Thyroid gland (tissue), 4 donors: ENCODE results near the gene CHODL. TPM values are rescaled to one million over a fixed set of nuclear protein-coding genes. Genes with fewer than 3 reads are reported as not detected.
A peak's percentile ranks its signal among the peaks of the same experiment; 100 is the strongest.

Experiments
- DNase-seq, 2 donors: peaks; one replicate each; pipeline ENCODE4 v3.0.0-alpha.2; 2019
- H3K27ac ChIP-seq, 3 donors: fragments of 200-600 bp; sonication (generic); 1 replicate in 2 of 3; 2 replicates in 1 of 3; pipeline ENCODE4 v1.5.1; 2016 to 2019; ENCODE audit warnings: mild to moderate bottlenecking in 1 of 3, moderate library complexity in 1 of 3
- H3K27me3 ChIP-seq: fragments of 200-600 bp; sonication (generic); one replicate; pipeline ENCODE4 v1.5.1; 2019
- H3K36me3 ChIP-seq, 2 donors: fragments of 200-600 bp; sonication (generic); one replicate each; pipeline ENCODE4 v1.5.1; 2016 to 2019
- H3K4me1 ChIP-seq, 2 donors: fragments of 200-600 bp; sonication (generic); one replicate each; pipeline ENCODE4 v1.5.1; 2017 to 2019
- H3K4me3 ChIP-seq, 3 donors: fragments of 200-600 bp; sonication (generic); replicated peaks in 1 of 3; 1 replicate in 2 of 3; 2 replicates in 1 of 3; pipeline ENCODE4 v1.5.1; 2016; ENCODE audit warnings: mild to moderate bottlenecking in 1 of 3
- H3K9me3 ChIP-seq: fragments of 200-600 bp; sonication (generic); one replicate; pipeline ENCODE4 v1.5.1; 2017
- POLR2A ChIP-seq, 2 donors: fragments of 450-650 bp; IDR thresholded peaks; one replicate each; pipeline ENCODE4 v1.6.1; 2017; ENCODE audit warnings: antibody characterized with exemption in 2 of 2, mild to moderate bottlenecking in 2 of 2, moderate library complexity in 1 of 2
- WGBS, 2 donors: methylation state at CpG; one replicate each; pipeline ENCODE4 v1.1.5; 2017; 5-methylcytosine and 5-hydroxymethylcytosine counted together
- intact Hi-C: fragments of 100-400 bp; cut with DNase I; formaldehyde crosslinking; loops from one replicate; pipeline ENCODE4 v1.15.1; 2023
- total RNA-seq, 4 donors: library from RNA; depleted of rRNA; stranded (reverse); fragments of >200 nt; gene quantifications; one replicate each; pipeline ENCODE4 v1.2.3, GENCODE V29; 2016
- TF ChIP-seq, protein P1 (sequence below), 6 experiments: fragments of 200-600 bp in 3 of 6; fragments of 450-650 bp in 3 of 6; sonication (generic) in 3 of 6; IDR thresholded peaks; one replicate each; pipeline ENCODE4 v1.5.1; 2016 to 2019; ENCODE audit warnings: antibody characterized with exemption in 6 of 6, mild to moderate bottlenecking in 2 of 6, inconsistent platforms in 1 of 6, moderate library complexity in 1 of 6

CHODL gene
- total RNA-seq, 4 donors from 2014 or later: 0.45 to 1.9 (median 1.4) TPM

DNA sequence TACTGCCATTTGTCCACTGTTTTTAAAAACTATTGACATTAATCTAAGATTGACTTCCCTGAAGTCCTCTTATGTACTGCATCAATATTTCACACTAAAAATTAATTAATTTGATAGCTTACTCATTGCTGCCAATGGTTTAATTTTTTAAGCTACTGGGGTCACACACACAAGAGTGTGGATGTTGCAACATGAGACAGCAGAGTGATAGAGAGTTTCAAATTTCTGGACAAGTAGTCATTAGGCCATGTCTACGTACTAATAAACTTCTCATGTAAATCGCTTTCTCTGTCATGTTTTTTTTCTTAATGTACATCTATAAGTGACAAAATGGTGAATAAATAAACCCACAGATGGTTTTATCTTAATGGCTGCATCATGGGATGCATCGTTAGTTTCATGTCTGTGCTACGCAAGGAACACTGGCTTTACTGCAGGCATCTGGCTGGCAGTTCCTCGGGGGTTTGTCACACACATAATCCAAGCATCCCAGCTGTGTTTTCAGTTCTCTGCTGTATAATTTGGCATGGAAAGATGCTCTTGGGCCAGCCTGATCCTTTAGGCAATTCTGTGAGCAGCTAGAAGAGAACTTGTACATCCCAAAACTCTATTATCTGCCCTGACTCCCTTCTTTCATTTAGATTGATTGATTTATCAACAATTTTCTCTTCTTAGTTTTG lies 16.4 kb upstream of the CHODL start:
- Histone ChIP-seq H3K36me3 (no peaks in the 10 kb centered on the region), H3K27ac (no peak overlapping the region), H3K27me3 (no peaks in the 10 kb centered on the region), H3K9me3 (no peaks in the 10 kb centered on the region), H3K4me3 (no peak overlapping the region), H3K4me1 (no peaks in the 10 kb centered on the region)
- DNase-seq: no peak
- intact Hi-C loops: no loop called here
- 78 to 83% methylated on average over 5 of the region's 5 CpGs for WGBS, 2 donors
- TF ChIP-seq, protein P1, sequence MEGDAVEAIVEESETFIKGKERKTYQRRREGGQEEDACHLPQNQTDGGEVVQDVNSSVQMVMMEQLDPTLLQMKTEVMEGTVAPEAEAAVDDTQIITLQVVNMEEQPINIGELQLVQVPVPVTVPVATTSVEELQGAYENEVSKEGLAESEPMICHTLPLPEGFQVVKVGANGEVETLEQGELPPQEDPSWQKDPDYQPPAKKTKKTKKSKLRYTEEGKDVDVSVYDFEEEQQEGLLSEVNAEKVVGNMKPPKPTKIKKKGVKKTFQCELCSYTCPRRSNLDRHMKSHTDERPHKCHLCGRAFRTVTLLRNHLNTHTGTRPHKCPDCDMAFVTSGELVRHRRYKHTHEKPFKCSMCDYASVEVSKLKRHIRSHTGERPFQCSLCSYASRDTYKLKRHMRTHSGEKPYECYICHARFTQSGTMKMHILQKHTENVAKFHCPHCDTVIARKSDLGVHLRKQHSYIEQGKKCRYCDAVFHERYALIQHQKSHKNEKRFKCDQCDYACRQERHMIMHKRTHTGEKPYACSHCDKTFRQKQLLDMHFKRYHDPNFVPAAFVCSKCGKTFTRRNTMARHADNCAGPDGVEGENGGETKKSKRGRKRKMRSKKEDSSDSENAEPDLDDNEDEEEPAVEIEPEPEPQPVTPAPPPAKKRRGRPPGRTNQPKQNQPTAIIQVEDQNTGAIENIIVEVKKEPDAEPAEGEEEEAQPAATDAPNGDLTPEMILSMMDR (IDR thresholded peaks at IDR 0.05): no peak
- no peak for TF ChIP-seq POLR2A (IDR thresholded peaks at IDR 0.05)

DNA sequence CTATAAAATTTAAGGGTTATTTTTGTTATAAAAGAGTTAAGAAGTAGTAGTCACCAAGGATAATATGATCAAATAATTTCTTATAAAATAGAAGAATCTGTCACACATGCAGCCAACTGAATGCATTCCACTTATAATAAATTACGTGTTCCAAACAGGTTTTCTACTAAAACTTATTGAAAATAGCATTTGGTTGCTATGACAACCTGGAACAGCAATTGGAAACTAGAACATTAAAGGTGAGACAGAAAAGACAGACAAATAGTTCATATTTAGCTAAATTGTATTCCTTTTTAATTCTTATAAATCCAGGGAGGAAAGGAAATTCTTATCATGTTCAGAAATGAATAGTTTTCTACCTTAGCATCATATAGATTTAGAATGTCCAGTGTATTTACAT lies 9.1 kb upstream of the CHODL start:
- TF ChIP-seq POLR2A (IDR thresholded peaks at IDR 0.05): no peak
- TF ChIP-seq, protein P1 (IDR thresholded peaks at IDR 0.05): no peak

GRCh38 chr21:18245464-18245967 lies 883 bp downstream of the CHODL start:
- H3K9me3 ChIP-seq: no peaks in the 10 kb centered on the region
- no peak for TF ChIP-seq POLR2A (IDR thresholded peaks at IDR 0.05)
- TF ChIP-seq, protein P1 (IDR thresholded peaks at IDR 0.05): no peak
- H3K4me3 ChIP-seq: peak overlapping the region in 1 of 3 donors; percentile 21
- WGBS, 2 donors: 9 to 10% methylated on average over 16 to 22 of the region's 22 CpGs
- no peaks in the 10 kb centered on the region for H3K36me3 ChIP-seq
- intact Hi-C loops: no loop called here
- H3K4me1 ChIP-seq: peaks cover 0 to 6% of the 10 kb centered on the region in 2 donors
- no peak for DNase-seq
- H3K27me3 ChIP-seq: no peaks in the 10 kb centered on the region
- no peak overlapping the region for H3K27ac ChIP-seq

More for the DNA sequence above, 9.1 kb upstream of the CHODL start:
- H3K4me3 ChIP-seq: no peak overlapping the region
- intact Hi-C loops: no loop called here
- H3K4me1 ChIP-seq: no peaks in the 10 kb centered on the region
- no peaks in the 10 kb centered on the region for H3K36me3 ChIP-seq
- 76 to 88% methylated on average over 1 of the region's 1 CpG for WGBS, 2 donors
- no peaks in the 10 kb centered on the region for H3K27me3 ChIP-seq
- H3K9me3 ChIP-seq: no peaks in the 10 kb centered on the region
- no peak for DNase-seq
- no peak overlapping the region for H3K27ac ChIP-seq

GRCh38 chr21:18248171-18248570 lies 3.5 kb downstream of the CHODL start:
- peaks cover 0 to 6% of the 10 kb centered on the region in 2 donors for H3K4me1 ChIP-seq
- no peaks in the 10 kb centered on the region for H3K36me3 ChIP-seq
- 85 to 87% methylated on average over 1 of the region's 1 CpG for WGBS, 2 donors
- no peaks in the 10 kb centered on the region for H3K9me3 ChIP-seq
- no peak for TF ChIP-seq POLR2A (IDR thresholded peaks at IDR 0.05)
- TF ChIP-seq, protein P1 (IDR thresholded peaks at IDR 0.05): no peak
- no peak for DNase-seq
- no peaks in the 10 kb centered on the region for H3K27me3 ChIP-seq
- intact Hi-C loops: no loop called here
- no peak overlapping the region for H3K4me3 ChIP-seq
- no peak overlapping the region for H3K27ac ChIP-seq

DNA sequence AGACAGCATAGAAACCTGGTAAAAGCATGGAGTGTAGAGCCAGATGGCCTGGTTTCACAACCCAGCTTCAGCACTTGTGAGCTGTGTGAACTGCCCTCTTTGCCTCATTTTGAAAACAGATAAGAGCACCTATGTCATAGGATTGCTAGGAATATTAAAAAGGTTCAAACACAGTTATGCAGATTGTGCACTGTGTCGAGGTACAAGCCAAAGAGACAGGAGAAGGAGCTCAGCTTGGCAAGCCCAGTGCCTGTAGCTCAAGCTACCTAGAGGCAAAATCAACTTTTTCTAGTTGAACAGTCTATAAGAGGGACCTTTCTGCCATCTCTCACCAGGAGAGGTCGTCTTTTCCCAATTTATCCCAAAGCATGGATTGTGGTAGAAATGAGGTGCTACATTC lies 5.0 kb downstream of the CHODL start:
- 25 to 55% methylated on average over 2 of the region's 2 CpGs for WGBS, 2 donors
- H3K4me3 ChIP-seq: no peak overlapping the region
- H3K27ac ChIP-seq: no peak overlapping the region
- no peaks in the 10 kb centered on the region for H3K9me3 ChIP-seq
- H3K27me3 ChIP-seq: no peaks in the 10 kb centered on the region
- peaks cover 0 to 6% of the 10 kb centered on the region in 2 donors for H3K4me1 ChIP-seq
- TF ChIP-seq POLR2A (IDR thresholded peaks at IDR 0.05): no peak
- TF ChIP-seq, protein P1 (IDR thresholded peaks at IDR 0.05): no peak
- no peak for DNase-seq
- intact Hi-C loops: no loop called here
- H3K36me3 ChIP-seq: no peaks in the 10 kb centered on the region
